GM23338 (cell line): ENCODE results near the gene PRM1.

Experiments
- CREB1 ChIP-seq: fragments of 250-450 bp; sonication (Bioruptor Pico); IDR thresholded peaks from 2 replicates; pipeline ENCODE4 v1.5.0; 2020; ENCODE audit warnings: low read depth, mild to moderate bottlenecking, moderate library complexity
- CTCF ChIP-seq, 2 experiments: fragments of 200-600 bp in 1 of 2; sonication (generic) in 1 of 2; conservative IDR thresholded peaks; 2 replicates each; pipeline versions ENCODE4 v1.5.1 to v1.6.1; 2016 to 2017; ENCODE audit warnings: antibody characterized with exemption in 2 of 2, low read depth in 2 of 2, mild to moderate bottlenecking in 2 of 2, moderate library complexity in 1 of 2
- EZH2 ChIP-seq: fragments of 200-600 bp; sonication (generic); IDR thresholded peaks from one replicate; pipeline ENCODE4 v1.8.0; 2017; ENCODE audit warnings: antibody characterized with exemption, mild to moderate bottlenecking, low read depth; ENCODE audit not compliant: unreplicated experiment
- EZH2phosphoT487 ChIP-seq: fragments of 200-600 bp; sonication (generic); IDR thresholded peaks from one replicate; pipeline ENCODE4 v1.8.1; 2018; ENCODE audit warnings: antibody characterized with exemption; ENCODE audit not compliant: unreplicated experiment
- JUNB ChIP-seq: IDR thresholded peaks from one replicate; pipeline ENCODE4 v1.6.1; 2016; ENCODE audit warnings: antibody characterized with exemption; ENCODE audit not compliant: unreplicated experiment
- POLR2AphosphoS5 ChIP-seq: IDR thresholded peaks from 2 replicates; pipeline ENCODE4 v1.6.1; 2016; ENCODE audit warnings: antibody characterized with exemption, low read depth
- REST ChIP-seq: IDR thresholded peaks from one replicate; pipeline ENCODE4 v1.6.1; 2018; ENCODE audit warnings: antibody characterized with exemption; ENCODE audit not compliant: unreplicated experiment
- ZNF114 ChIP-seq: fragments of 250-450 bp; sonication (Bioruptor Pico); IDR thresholded peaks from 2 replicates; pipeline ENCODE4 v1.5.0; 2020; ENCODE audit warnings: mild to moderate bottlenecking, moderate library complexity

DNA sequence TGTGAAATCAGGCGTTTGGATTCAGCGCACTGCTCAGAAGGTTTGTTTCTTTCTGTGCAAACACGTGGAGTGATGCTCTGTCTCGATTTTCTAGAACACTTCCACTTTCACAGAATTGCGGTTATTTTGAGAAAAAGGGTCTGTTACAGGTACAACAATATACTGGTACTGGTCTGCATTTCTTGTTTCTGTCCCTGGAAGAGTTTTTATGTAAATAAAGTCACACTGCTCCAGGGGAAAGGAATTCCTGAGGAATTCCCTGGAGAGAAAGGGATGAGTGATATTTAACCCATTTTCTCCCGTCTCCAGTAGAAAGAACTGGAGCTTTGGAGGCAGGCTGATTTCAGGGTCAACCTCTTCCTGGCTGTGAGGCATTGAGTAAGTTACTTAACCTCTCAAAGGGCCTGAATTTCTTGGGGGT lies 48.0 kb upstream of the PRM1 start:
- TF ChIP-seq CTCF (conservative IDR thresholded peaks at IDR 0.05; ENCODE audit: low read depth in 2 of 2) (no peak), CREB1 (CRISPR knock-in tag) (no peak), EZH2 (no peak), POLR2AphosphoS5 (0 out of 2 replicates have a peak, but pooled peaks have one; percentile 19), JUNB (no peak), REST (no peak), EZH2phosphoT487 (no peak), ZNF114 (CRISPR knock-in tag) (no peak)
